C4-2B (cell line): ENCODE results near the gene SORBS2.

Experiments used
- H3K27ac ChIP-seq: fragments of 450-650 bp; 2 replicates; pipeline ENCODE4 v1.5.1; 2017
- ZFX ChIP-seq: fragments of 450-650 bp; IDR thresholded peaks from 2 replicates; pipeline ENCODE4 v1.6.1; 2017
- TF ChIP-seq, protein P1 (sequence below): fragments of 450-650 bp; conservative IDR thresholded peaks from 2 replicates; pipeline ENCODE4 v1.5.1; 2017; ENCODE audit warnings: mild to moderate bottlenecking

The SORBS2 gene

DNA sequence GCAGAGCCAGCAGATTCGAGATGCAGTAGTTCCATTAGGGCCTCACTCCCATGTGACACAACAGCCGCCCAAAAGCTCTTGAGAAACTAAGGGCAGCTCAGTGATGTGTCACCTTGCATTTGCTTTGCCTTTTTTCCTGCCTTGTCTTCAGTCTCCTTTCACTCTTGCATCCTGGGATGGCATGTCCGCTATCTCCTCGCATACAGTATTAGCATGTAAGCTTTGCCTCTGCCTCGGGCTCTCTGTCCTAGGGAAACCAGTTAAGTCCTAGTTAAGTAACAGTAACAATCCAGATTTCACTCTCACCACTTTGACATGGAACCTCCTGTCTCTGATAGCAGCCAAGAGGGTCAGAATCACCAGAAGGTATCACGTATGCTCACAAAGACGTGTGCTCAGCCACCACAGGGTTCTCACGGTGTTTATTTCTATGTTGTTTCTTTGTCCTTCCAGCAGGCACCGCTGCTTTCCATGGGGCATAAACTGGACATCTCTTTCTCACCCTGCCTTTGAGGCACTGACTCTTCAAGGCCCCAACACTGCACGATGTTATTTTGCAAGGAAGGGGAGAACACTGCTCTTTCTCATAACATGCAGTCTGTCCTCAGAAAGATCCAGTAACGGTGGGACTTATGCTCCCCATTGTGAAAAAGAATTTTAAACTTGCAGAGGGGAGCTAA is 26.7 kb upstream of the SORBS2 start:
- H3K27ac ChIP-seq = no peak overlapping the region
- no peak for TF ChIP-seq ZFX
- TF ChIP-seq, protein P1, sequence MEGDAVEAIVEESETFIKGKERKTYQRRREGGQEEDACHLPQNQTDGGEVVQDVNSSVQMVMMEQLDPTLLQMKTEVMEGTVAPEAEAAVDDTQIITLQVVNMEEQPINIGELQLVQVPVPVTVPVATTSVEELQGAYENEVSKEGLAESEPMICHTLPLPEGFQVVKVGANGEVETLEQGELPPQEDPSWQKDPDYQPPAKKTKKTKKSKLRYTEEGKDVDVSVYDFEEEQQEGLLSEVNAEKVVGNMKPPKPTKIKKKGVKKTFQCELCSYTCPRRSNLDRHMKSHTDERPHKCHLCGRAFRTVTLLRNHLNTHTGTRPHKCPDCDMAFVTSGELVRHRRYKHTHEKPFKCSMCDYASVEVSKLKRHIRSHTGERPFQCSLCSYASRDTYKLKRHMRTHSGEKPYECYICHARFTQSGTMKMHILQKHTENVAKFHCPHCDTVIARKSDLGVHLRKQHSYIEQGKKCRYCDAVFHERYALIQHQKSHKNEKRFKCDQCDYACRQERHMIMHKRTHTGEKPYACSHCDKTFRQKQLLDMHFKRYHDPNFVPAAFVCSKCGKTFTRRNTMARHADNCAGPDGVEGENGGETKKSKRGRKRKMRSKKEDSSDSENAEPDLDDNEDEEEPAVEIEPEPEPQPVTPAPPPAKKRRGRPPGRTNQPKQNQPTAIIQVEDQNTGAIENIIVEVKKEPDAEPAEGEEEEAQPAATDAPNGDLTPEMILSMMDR = no peak

DNA sequence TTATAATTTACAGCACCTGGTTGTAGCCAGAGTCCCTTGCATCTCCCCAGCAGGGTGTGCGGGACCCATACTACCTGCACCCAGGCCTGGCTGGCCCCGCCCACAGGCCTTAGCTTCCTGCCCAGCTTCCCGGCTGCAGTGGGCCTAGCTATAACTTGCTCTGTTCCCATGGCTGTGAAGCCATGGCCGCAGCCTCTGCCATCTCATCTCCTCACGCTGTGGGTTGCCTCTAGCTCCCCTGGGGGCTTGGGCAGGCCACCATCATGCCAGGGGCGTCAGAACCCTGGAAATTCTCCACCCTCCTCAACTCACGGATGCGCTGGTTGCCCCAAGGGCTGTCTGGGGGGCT is 26.1 kb upstream of the SORBS2 start:
- TF ChIP-seq ZFX = no peak
- TF ChIP-seq, protein P1 = no peak
- H3K27ac ChIP-seq = no peak overlapping the region

DNA sequence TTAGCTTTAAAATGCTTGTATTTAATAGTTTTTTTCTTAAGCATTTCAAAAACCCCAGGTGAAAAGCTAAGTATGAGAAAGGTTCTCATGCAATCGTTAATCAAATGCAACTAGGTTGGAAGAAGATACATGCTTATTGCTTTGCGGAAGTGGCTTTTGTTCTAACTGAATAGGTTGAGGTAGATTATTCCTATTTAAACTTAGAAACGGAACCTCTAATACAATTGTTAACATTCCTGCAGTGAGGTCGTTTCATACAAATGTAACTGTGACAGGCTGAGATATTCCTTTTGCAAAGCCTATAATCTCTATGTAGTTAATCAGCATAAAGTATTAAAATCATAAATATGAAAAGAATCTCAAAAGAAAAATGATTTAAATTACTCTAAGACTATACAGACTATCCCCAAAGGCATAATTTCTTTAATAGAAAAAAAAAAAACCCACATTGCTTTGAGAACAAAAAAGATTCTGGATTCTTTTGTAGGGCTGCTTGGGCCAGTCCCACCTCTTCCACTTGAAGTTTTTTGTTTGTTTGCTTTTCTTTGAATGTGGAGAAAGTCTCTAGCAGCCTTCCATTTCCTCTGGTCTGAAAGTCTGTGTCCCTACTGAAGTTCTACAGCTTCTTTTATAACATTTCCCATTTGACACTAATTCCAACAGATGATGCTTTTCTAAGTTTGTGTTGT is 25.6 kb upstream of the SORBS2 start:
- no peak overlapping the region for H3K27ac ChIP-seq
- TF ChIP-seq ZFX = no peak
- TF ChIP-seq, protein P1 = no peak

GRCh38 chr4:185836241-185837084 is 24.5 kb upstream of the SORBS2 start:
- TF ChIP-seq, protein P1 = no peak
- no peak for TF ChIP-seq ZFX
- H3K27ac ChIP-seq = no peak overlapping the region

GRCh38 chr4:185835814-185836213 is 23.8 kb upstream of the SORBS2 start:
- no peak for TF ChIP-seq ZFX
- TF ChIP-seq, protein P1 = no peak
- H3K27ac ChIP-seq = no peak overlapping the region

DNA sequence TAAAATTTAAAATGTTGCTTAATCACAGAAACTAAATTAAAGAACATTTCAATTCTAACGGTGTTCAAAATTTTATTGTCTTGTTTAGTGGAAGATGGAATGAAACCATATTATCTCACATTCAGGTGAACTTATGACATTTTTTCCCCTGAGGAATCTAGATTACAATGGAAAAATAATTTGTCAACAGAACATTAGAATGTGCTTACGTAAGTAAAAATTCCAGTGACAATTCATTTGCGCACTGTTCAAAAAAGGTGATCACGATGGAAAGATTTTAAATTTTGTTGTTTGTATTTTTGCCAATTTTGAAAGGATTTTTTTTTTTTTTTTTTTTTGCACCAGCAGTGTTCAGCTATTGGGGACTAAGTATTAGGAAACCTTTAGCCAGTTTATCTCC is 23.3 kb upstream of the SORBS2 start:
- H3K27ac ChIP-seq = no peak overlapping the region
- no peak for TF ChIP-seq ZFX
- TF ChIP-seq, protein P1 = no peak

DNA sequence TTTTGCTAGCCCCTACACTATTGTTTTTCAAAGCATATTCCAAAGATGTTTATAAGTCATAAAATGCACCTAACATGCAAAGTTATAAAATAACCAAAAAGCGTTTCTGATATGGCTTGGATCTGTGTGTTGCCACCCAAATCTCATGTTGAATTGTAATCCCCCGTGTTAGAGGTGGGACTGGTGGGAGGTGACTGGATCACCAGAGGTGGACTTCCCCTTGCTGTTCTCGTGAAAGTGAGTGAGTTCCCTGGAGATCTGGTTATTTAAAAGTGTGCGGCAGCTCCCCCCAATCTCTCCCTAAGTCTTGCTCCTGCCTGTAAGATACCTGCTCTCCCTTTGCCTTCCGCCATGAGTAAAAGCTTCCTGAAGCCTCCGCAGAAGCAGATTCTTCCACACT is 22.8 kb upstream of the SORBS2 start:
- H3K27ac ChIP-seq = no peak overlapping the region
- TF ChIP-seq, protein P1 = no peak
- TF ChIP-seq ZFX = no peak
